HG03342 (cell line): ENCODE results near the gene ALX4.

Experiments used
- ATAC-seq: cut with Tn5 transposase; IDR thresholded peaks from one replicate; pipeline ENCODE4 v1.9.1; 2021; ENCODE audit warnings: mild to moderate bottlenecking, moderate library complexity; ENCODE audit not compliant: unreplicated experiment

The ALX4 gene

GRCh38 chr11:44217432-44217831 lies 92.5 kb downstream of the ALX4 start:
- ATAC-seq, result no peak

- ATAC-seq, result no peak
Observed at GRCh38 chr11:44213148-44213547, 96.8 kb downstream of the ALX4 start.

GRCh38 chr11:44212128-44212527 lies 97.8 kb downstream of the ALX4 start:
- ATAC-seq, result no peak
